CMK (cell line): ENCODE measurements around the gene POLDIP3.
A peak's percentile ranks its signal among the peaks of the same experiment; 100 is the strongest.
"Not testable (repeated sequence)": the region's sequence is repeated elsewhere in the genome, so short reads cannot be mapped to it uniquely, and the experiment has no call there.

ENCODE experiments used
- DNase-seq: peaks from one replicate; pipeline ENCODE4 v3.0.0-alpha.2; 2010; ENCODE audit warnings: low read depth

The POLDIP3 gene

DNA sequence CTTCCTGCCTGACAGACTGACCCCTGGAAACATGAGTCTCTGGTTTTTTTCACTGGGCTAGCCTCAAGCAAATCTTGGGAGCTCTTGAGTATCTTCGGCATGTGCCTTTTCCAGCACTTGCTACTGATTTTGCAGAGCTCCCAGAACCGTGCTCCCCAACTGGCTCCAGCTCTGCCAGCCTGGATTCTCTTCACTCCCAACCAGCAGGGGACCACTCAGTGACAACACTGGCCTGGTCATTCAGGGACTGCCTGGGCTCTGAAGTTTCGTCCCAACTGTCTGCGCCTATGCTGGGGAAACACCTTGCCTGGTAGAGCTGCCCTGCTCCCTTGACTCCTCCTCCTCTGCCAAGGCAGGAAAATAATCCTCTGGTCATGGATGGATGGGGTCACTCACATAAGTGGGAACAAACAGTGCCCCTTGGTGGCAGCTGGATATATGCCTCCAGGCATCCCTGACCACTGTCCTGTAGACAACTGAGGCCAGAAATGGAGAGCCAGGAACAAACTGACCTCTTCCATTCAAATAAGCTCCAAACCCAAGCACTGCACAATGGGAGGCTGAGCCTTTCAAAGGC, 30.2 kb downstream of the POLDIP3 start:
- no peak for DNase-seq

DNA sequence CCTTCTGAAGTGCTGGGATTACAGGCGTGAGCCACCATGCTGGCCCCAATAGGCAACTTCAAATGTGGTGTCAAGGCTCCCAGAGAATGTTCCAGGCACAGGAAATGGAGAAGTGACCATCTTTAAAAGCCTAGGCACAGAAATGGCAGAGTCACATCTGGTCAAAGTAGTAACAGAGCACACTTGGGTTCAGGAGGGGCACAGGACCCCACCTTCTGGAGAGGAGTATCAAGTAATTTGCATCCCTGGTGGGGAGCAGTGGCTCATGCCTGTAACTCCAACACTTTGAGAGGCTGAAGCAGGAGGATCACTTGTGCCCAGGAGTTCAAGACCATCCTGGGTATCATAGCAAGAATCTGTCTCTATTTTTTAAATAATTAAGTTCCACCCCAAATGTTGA, 31.7 kb downstream of the POLDIP3 start:
- DNase-seq, result no peak

DNA sequence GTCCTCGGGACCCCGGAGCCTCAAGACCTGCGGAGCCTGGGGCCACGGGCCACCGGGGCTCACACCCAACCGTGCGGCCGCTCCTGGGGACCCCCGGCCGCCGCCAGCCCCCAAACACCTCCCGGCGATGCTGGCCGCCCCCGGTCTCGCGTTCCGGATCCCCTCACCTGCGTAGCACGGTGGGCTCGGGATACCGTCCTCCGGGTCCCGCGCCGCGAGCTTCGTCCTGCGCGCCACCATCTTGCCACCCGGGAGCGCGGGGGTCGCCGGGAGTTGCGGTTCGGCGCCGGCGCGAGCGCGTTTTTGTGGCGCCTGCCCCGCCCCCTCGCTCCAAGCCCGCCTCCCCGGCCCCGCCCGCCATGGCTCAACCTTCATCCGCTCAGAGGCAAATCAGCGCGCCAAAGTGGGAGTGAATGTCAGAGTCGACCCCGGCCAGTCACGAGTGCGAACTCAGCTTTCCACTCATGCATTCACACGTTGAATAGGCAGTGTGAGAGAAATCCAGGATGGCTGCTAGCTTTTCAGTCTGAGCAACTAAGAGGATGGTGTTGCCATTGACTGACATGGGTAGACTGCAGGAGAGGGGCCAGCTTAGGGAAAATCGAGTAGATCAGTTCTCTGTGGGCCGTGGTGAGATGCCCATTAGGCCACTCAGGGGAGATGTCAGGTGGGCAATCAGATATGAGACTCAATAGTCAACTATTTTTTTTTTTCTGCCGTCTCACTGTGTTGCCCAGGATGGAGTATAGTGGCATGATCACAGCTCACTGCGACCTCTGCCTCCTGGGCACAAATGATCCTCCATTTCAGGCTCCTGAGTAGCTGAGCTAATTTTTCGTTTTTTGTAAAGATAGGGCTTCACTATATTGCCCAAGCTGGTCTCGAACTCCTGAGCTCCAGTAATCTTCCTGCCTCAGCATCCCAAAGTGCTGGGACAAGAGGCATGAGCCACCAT, 32.6 kb downstream of the POLDIP3 start:
- peak; percentile 26 for DNase-seq

DNA sequence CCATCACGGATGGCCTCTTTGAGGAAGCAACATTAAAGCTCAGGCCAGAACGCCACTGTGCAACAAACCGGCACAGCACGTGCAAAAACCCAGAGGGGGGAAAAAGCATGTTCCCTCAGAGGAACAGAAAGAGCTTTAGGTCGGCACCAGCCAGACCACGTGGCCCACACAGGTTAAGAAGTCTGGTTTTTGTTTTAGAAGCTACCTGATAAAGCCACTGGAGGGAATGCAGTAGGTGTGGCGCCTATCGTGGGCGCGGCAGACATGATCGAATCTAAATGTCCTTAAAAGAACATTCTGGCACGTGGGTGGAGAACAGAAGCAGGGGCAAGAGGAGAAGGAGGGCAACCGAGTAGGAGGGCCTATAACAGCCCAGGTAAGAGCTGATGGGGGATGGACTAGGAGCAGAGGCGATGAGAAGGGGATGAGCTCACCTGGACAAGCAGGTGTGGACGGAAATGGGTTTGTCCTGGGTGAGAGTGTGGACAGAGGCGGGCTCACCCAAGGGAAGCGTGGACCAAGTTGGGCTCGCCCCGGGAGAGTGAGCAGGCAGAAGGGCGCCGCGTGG, 33.4 kb downstream of the POLDIP3 start:
- DNase-seq, result not testable (repeated sequence)

DNA sequence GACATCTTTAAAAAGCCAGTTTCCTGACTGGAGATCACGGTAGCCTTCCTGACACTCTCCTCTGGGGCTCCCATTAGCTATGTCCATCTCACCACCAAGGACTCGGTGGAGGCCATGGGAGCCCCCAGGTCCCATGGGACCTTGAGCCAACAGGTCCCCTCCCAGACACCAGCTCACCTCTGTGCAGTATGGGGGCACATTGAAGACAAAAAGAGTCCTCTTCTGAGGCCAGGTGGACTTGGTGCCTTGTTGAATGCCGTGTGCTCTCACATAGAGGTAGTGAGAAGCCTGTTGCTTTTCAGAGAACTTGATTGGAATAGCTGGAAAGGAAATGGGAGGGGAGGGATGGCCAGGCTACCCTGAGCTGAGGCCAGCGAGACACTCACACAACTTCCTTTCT, 34.6 kb downstream of the POLDIP3 start:
- DNase-seq, result not testable (repeated sequence)

DNA sequence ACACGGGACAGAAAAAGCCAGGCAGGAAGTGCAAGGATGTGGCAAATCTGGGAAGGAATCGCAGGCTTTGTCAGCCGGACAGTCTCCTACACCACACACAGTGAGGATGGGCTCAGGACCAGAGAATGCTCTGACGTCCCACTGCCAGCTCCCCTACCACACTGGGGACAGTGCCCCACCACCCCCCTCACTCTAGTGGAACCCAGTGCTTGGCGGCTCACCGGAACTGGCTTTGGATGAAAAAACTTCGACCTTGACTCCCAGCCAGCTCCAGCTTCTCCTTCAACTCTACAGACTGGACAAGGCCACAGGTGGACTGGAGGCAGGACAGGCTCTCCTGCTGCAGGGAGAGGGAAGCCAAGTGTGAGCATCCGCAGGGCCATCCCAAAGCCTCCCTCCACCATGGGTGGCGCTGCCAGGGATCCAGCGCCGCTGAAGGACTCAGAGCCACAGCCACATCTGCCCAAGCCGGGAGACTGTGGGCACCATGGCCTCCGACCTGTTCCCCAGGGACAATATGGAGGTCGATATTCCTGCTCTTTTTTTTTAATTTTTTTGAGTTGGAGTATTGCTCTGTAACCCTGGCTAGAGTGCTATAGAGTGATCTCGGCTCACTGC, 37.0 kb downstream of the POLDIP3 start:
- DNase-seq, result no peak

DNA sequence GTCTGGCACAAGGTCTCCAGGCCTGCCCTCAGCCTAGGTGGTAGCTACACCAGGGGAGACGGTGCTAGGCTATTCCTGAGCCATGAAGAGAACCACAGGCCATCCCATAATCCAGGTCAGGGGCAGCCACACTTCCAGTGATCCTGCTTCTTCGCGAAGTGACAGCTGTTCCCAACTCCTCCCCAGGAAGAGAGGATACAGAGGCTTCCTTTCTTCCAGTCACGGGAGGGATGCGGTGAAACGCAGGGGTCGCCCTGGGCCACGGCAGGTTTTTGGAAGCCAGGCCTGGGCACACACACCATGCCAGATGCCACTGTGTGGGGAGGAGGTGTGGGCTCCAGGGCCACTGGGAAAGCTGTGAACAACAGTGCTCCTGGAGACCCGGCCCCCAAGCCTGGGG, 37.5 kb downstream of the POLDIP3 start:
- DNase-seq, result not testable (repeated sequence)

DNA sequence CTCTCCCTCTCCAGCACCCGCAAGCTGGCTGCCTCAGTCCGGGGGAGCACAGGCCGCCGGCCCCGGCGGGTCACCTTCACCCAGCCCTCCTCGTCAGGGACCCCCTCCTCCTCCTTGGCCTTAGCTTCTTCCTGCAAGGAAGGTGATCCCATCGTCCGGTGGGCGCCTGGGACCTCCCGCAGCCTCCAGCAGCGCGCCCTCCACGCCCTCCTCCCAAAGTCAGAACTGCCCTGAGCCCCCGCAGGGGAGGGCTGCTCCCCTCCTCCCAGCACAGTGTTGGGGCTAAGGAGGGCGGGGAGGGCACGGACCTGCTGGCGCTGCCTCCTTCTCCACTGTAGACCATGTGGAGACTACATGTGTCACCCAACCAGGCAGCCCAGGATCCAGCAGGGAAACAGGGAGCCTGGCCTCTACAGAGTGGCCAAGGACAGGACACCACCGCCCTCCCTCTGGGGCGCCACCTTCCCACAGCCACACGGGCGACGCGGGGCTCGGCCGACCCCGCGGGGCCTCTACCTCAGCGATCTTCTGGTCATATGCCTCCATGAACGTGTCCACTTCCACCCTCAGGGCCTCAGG, 38.6 kb downstream of the POLDIP3 start:
- DNase-seq, result not testable (repeated sequence)

DNA sequence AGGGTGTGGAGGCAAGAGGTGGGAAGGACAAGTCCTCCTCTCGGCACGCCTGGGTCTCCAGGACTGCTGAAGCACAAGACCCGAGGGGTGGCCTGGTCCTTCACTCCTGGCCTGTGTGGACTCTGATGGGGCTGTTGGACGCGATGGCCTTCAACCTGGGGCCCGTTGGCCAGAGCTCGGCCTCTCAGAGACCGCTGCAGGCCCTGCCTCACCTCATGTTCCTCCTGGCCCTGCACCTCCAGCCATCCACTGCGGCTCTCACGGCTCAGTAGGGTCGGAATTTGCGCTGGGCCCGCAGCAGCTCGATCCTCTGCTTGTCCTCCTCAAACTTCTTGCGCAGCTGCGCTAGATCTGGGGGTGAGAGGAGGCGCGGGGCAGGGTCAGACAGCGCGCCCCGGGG, 40.2 kb downstream of the POLDIP3 start:
- not testable (repeated sequence) for DNase-seq

DNA sequence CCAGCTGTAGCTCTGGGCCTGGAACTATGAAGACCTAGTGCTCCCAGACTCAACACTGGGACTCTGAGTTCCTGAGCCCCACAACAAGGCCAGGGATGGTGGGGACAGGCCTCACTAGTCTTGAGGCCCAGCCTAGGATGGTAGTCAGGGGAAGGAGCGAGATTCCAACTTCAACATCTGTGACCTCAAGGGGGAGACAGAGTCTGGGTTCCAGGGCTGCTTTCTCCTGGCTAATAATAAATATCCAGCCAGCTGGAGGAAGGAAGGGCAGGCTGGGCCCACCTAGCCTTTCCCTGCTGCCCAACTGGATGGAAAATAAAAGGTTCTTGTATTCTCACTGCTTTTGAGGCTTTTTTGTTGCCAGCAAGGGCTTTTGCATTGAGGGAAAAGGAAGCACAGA, 40.6 kb downstream of the POLDIP3 start:
- DNase-seq, result not testable (repeated sequence)

DNA sequence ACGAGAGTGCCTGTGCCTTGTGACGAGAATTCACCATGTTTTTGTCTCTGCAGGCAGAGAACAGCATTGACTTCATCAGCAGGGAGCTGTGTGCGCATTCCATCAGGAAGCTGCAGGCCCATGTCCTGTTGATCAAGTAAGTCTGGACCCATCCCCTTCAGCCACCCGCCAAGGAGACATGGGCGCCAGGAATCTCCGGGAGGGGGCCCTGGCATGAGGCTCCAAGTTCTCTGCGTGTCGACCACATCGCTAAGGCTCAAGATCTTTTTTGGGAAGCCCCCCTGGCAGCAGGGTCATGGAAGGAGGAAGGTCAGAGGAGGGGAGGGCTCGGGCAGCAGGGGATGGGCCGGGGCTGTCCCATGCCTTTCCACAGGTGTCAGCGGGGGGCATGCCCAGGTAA, 43.6 kb downstream of the POLDIP3 start:
- DNase-seq, result not testable (repeated sequence)

DNA sequence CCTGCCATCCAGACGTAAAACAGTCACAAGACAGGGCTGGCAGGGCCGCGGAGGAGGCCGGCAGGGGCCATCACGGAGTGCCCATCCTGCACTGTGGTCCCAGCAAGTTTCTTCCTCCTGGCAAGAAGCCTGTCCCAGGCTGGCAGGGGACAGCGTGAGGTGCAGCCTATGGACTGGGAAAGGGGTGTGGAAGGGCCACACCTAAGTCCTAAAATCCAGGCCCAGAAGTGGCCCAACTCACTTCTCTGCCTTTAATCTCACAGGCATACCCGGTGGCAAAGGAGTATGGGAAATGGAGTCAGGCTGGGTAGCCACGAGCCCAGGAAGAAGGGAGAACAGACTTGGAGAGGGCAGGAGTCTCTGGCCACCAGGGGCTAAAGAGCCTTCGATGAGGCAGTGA, 44.1 kb downstream of the POLDIP3 start:
- DNase-seq, result not testable (repeated sequence)

DNA sequence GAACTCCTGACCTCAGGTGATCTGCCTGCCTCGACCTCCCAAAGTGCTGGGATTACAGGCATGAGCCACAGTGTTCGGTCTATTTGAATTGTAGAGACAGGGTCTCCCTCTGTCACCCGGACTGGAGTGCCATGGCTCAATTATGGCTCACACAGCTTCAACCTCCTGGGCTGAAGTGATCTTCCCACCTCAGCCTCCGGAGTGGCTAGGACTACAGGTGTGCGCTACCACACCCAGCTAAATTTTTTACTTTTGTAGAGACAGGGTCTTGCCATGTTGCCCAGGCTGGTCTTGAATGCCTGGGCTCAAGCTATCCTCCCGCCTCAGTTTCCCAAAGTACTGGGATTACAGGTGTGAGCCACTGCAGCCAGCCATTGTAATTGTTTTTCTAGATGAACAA, 46.7 kb downstream of the POLDIP3 start:
- not testable (repeated sequence) for DNase-seq

DNA sequence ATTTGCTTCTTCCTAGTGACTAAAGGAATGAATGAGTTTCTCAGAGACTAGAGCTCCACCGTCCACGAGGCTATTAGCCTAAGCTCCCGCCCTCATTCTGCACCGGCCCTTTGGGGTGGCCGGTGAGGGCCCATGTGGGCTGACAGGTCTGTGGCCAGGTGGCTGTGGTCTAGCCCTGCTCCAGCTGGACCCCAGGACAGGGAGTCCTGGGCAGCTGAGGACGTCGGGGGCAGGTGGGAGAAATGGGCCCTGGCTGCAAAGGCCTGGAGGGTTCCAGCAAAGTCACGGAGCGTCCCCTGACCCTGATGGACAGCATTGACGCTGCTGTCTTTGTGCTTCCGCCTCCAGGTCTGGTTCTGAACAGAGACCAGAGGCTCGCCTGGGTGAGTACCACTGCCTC, 48.7 kb downstream of the POLDIP3 start:
- no peak for DNase-seq

DNA sequence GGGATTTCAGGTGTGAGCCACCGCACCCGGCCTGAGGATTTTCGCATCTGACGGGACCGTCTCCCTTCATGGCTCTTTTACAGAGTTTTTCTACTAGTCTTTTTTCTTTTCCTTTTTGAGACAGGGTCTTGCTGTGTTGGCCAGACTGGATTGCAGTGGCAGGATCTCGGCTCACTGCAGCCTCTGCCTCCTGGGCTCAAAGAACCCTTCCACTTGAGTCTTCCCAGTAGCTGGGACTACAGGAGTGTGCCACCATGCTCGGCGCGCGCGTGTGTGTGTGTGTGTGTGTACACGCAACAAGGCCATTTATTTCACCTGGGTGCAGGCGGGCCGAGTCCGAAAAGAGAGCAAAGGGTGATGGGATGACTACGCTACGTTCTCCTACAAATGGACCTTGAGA, 50.0 kb downstream of the POLDIP3 start:
- no peak for DNase-seq

DNA sequence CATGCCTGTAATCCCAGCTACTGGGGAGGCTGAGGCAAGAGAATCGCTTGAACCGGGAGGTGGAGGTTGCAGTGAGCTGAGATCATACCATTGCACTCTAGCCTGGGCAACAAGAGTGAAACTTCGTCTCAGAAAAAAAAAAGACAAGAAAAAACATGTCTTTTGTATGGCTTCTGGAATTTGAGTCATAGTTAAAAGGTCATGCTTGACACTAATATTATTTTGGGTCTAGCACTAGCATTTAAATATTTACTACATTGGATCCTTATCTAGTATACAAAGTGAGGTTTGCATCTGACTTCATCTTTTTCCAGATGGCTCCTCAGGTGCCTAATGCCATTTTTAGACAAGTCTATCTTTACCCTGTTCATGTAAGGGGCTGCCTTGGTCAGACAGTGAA, 50.7 kb downstream of the POLDIP3 start:
- not testable (repeated sequence) for DNase-seq

DNA sequence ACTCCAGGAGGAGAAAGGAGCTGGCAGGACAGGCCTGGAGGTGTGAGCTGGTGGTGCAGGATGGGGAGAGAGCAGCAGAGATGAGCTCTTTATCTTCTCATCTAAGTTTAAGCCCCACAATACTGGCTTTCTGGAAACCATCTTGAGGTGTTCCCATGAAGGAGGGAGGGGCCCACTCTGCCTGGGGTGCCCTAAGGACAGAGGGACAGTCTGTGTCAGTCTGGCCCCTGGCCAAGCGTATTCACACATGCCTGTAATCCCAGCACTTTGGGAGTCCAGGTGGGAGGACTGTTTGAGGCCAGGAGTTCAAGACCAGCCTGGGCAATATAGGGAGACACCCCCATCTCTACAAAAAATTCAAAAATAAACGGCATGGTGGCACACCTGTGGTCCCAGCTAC, 52.0 kb downstream of the POLDIP3 start:
- no peak for DNase-seq

DNA sequence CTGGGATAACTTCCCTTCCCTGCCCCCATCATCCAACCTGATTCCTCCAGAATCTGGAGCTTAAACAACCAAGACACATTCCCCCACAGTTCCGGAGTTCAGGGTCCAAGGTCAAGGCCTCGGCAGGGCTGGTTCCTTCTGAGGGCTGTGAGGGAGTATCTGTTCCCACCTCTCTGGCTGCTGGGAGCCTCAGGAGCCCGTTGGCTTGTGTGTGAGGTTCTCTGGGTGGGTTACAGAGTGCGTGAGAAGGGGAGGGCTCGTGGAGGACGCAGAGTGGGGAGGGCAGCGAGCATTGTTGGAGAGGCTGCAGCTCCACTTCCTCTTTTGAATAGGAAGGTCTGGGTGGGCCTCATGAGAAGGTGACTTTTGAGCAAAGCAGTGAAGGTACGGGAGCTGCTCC, 52.4 kb downstream of the POLDIP3 start:
- no peak for DNase-seq

DNA sequence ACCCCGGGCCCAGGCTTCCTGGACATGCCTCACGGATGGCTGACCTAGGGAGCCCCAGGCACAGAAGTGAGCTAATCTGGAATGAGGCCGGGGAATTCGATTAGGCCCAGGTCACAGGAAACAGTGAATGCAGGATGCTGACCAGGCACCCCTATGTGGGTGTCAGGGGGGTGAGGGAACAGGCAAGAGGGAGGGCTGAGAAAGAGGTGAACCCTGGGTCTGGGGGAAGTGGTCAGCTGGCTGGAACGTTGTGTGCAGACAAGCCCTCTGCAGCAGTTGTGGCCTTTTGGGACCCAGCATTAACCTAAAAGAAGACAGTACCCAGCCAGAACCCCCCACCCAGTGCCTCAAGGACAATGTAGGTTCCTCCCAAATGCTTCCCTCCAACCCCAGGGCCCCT, 52.8 kb downstream of the POLDIP3 start:
- DNase-seq, result no peak

DNA sequence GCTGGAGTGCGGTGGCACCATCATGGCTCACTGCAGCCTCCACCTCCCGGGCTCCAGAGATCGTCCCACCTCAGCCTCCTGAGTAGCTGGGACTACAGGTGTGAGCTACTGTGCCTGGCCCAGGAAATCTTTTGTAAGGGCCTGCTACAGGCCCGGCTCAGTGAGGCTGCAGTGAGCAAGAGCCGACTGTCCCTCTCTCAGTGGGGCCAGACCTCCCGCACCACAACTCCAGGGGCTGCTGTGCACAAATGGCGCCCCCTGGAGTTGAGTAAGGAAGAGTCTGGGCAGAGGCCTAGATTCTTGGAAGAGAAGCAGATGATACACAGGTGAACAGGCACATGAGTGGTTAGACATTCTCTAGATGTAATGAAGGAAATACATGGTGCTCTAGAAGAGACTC, 53.9 kb downstream of the POLDIP3 start:
- DNase-seq, result no peak

DNA sequence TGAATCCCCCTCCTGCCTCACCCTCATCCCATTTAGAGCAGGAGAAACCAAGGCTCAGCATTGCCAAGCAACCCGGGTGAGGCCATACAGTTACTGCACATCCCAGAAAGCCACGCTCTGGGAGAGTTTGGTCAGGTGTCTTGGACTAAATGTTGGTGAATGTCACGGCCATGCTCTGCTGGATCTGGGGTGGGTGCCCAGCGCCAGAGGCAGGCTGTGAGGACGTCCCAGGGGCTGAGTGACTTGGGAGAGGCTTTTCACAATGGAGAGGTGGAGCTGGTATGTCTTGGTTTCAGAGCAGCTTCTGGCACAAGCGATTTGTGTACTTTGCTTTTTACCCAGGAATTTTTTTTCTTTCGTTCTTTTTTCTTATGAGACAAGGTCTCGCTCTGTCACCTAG, 54.3 kb downstream of the POLDIP3 start:
- DNase-seq, result no peak
